IPS-18a (cell line): ENCODE results near the gene MYRF.

ENCODE experiments used
- H3K27ac ChIP-seq: one replicate; pipeline ENCODE4 v1.5.1; 2013; ENCODE audit warnings: low read length
- H3K27me3 ChIP-seq: one replicate; pipeline ENCODE4 v1.6.1; 2013; ENCODE audit warnings: mild to moderate bottlenecking, low read length; ENCODE audit not compliant: control insufficient read depth, insufficient read depth
- H3K36me3 ChIP-seq: one replicate; pipeline ENCODE4 v1.6.1; 2013; ENCODE audit warnings: low read depth, low read length; ENCODE audit not compliant: control insufficient read depth
- H3K4me1 ChIP-seq: one replicate; pipeline ENCODE4 v1.6.1; 2013; ENCODE audit warnings: low read depth, low read length; ENCODE audit not compliant: control insufficient read depth
- H3K4me3 ChIP-seq: one replicate; pipeline ENCODE4 v1.5.1; 2013; ENCODE audit warnings: low read length
- H3K9ac ChIP-seq: one replicate; pipeline ENCODE4 v1.6.1; 2013; ENCODE audit warnings: mild to moderate bottlenecking, low read length, moderate library complexity
- H3K9me3 ChIP-seq: one replicate; pipeline ENCODE4 v1.6.1; 2013; ENCODE audit warnings: low read depth, low read length; ENCODE audit not compliant: control insufficient read depth

Gene MYRF

DNA sequence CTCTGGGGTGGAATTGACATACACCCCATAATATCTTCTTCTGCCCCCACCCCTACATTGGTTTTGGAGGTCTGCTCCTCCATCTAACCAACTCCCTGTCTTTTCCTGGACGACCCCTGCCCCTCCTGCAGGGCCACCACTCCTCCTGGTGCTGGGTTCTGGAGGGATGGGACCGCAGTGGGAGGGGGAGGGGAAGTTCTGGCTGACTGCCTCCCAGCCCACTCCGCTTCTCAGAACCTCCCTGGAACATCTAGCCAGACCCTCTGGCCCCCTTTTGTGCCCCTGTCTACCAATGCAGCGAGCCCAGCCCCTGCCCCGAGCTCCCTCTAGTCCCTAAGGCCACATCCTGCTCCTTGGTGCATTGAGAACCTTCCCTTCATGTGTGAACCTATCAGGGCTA is 1.2 kb downstream of the MYRF start:
- no peak overlapping the region for H3K9ac ChIP-seq
- H3K27ac ChIP-seq, result no peak overlapping the region
- no peaks in the 10 kb centered on the region for H3K9me3 ChIP-seq
- H3K4me3 ChIP-seq, result no peak overlapping the region
- peaks cover 38% of the 10 kb centered on the region for H3K27me3 ChIP-seq
- no peaks in the 10 kb centered on the region for H3K36me3 ChIP-seq
- H3K4me1 ChIP-seq, result peaks cover 25% of the 10 kb centered on the region

DNA sequence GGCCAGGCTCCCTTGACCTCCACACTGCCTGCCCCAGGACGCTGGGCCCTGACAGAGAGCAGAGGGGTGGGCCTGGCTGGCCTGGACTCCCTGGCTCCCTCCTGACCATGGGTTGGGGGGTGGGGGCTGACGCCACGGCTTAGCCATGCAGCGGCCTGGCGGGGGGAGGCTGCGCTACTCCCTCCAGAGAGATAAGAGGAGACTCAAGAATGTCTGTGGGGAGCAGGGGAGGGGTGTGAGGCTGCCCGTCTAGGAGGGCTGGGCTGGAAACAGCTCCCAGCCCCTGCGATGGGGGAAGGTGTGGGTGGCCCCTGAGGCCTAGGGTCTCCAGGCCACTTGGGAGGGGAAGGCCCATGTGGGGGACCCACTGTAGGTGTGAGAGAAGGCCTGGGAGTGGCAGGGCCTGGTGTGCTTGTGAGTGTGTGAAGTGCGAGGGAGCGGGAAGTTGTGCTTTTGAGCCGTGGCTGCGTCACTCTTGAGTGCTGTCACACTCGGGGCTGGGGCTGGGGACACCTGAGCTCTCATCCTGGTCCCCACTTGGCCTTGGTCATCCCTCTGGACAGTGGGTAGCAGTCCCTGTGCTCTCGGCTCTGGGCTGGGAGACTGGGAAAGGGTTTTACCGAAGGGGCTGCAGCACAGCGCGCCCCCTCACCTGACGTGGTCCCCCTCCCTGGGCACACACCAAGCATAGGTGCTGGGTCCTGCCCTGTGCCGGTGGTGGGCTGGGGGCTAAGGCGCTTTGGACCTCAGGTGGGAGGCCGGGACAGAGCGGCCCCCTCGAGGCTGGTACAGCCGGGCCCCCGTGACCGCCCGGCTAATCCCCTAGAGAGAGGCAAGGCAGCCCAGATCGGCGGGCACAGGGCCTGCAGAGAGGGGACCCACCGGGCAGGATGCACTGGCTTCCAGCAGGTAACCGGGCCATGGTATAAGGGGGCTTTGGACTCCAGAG is 2.4 kb downstream of the MYRF start:
- no peaks in the 10 kb centered on the region for H3K9me3 ChIP-seq
- no peak overlapping the region for H3K9ac ChIP-seq
- H3K27ac ChIP-seq, result no peak overlapping the region
- peaks cover 31% of the 10 kb centered on the region for H3K27me3 ChIP-seq
- peaks cover 18% of the 10 kb centered on the region for H3K4me1 ChIP-seq
- no peaks in the 10 kb centered on the region for H3K36me3 ChIP-seq
- no peak overlapping the region for H3K4me3 ChIP-seq

DNA sequence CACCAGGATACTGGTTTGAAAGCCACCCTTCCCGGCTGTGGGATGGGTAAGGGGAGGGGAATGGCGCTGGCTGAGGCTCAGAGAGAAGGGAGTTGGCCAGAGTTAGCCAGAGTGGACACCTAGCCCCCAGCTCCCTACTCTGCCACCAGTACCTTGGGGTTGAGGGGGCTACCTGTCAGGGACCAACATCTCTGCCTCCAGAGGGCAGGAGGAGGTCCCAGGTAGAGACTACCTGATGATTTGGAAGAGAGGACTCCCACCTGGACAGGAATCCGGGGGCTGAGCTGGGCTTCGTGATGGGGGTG is 3.7 kb downstream of the MYRF start:
- H3K4me3 ChIP-seq, result no peak overlapping the region
- H3K4me1 ChIP-seq, result peaks cover 12% of the 10 kb centered on the region
- H3K9me3 ChIP-seq, result no peaks in the 10 kb centered on the region
- no peak overlapping the region for H3K9ac ChIP-seq
- H3K27ac ChIP-seq, result no peak overlapping the region
- H3K27me3 ChIP-seq, result peaks cover 26% of the 10 kb centered on the region
- H3K36me3 ChIP-seq, result no peaks in the 10 kb centered on the region

DNA sequence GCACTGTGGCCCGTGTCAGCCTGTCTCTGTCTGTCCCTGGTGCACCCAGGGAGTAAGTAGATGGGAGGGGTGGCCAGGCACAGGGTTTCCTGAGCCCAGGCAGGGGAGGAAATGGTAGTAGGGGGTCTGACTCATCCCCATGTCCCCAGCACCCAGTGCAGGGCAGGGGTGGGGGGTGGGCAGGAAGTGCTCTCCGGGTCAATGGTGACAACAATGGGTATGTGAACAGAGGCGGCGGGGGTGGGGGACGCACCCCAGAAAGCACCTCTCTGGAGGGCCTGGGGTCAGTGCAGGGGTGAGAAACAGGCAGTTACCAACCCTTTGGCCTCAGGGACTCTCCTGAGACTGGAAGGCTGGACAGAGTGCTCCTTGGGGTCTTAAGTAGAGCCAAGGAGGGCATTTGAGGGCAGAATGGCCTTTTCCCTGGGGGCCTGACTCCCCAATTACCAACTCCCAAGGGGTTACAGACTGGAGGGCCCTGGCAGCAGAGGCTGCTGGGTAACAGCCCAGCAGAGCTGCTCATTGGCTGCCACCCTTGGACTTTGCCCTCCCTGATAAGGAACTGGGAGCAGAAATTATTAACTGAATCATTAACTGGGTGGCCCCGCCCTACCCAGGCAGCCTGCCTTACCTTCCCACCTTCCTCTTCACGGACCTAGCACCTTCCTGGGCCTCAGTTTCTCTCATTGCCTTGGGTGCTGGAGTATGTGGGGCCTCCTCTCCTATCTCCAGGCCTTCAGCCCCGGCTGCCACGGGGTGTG is 4.2 kb downstream of the MYRF start:
- Histone ChIP-seq H3K9me3 (no peaks in the 10 kb centered on the region), H3K4me1 (peaks cover 13% of the 10 kb centered on the region), H3K9ac (no peak overlapping the region), H3K27ac (no peak overlapping the region), H3K4me3 (no peak overlapping the region), H3K27me3 (peaks cover 21% of the 10 kb centered on the region), H3K36me3 (no peaks in the 10 kb centered on the region)

DNA sequence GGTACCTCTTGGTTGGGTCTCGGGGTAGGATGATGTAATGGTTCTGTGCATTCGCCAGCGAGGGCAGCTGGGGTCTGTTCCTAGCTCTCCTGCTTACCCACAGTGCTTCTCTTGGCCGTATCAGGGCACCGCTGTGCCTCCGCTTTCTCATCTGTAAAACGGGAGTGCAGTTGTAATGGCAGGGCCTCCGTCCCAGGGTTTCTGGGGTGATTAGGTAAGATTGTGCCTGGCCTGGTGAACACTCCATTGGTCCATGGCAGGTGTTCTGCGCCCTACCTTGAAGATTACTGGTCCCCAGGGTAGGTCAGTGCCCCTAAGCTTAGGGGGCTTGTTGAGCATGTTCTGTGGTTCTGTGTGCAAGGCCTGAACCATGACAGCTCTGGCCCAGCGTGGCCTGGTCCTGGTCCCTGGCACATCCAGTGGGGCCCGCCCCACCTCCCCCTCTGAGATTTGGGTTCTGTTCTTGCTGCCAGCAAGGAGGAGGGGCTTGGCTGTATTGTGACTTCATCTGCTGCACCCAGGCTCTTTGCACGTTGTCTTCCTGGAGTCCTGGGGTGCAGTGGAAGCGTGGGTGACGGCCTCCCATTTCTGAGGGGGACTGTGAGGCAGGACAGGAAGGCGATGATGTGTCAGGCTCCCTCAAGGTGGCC is 4.9 kb downstream of the MYRF start:
- Histone ChIP-seq H3K4me1 (peaks cover 14% of the 10 kb centered on the region), H3K9ac (no peak overlapping the region), H3K4me3 (no peak overlapping the region), H3K9me3 (no peaks in the 10 kb centered on the region), H3K36me3 (no peaks in the 10 kb centered on the region), H3K27ac (no peak overlapping the region), H3K27me3 (peaks cover 16% of the 10 kb centered on the region)

DNA sequence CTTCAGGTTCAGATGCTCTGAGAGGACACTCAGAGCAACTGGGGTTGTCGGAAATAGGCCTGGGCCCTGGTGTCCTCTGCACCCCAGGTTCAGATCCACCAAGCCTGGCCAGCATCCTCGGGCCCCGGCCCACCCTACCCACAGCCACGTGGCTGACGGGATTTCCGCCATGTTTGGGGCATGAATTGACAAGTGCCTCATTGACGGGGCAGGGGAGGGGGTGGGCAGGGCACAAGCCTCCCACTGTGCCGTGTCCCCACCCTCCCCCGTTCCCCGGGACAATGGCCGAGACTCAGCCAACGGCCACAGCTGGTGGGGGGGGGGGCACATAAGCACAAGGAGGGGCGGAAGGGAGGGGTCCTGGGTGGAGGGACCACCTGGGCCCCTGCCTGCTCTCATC is 8.5 kb downstream of the MYRF start:
- no peaks in the 10 kb centered on the region for H3K9me3 ChIP-seq
- no peak overlapping the region for H3K4me3 ChIP-seq
- H3K27ac ChIP-seq, result no peak overlapping the region
- no peaks in the 10 kb centered on the region for H3K36me3 ChIP-seq
- H3K4me1 ChIP-seq, result peaks cover 11% of the 10 kb centered on the region
- no peak overlapping the region for H3K9ac ChIP-seq
- H3K27me3 ChIP-seq, result no peaks in the 10 kb centered on the region

DNA sequence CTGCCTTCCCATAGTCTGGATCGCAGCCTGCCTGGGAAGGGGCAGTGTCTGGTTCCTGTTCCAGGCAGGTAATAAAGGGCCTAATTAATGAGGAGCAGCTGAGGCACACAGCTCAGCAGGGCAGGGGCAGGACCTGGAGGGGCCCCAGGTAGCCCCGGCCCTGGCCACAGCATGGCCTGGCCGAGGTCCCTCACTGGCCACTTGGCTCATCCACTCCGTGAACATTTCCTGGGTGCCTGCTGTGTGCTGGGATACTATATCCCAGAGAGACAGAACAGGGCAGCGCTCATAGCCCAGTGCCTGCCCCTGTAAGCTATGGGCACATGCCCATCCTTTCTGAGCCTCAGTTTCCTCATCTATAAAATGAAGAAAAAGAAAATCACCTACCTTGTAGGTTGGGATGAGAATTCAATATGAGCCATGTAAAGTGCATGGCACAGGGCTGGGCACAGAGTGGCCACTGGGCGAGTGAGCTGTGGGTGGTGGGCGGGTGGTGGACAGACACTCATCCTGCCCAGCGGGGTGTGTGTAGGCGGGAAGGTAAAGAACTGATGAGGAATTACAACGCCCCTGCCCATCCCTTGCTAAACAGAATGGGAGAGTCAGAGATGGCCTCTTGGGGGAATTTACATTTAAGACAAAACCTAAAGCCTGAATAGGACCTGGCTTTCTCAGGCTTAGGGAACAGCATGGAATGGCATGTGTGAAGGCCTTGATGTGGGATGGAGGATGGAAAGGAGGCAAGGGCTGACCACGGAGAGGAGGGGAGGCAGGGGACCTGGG is 9.2 kb downstream of the MYRF start:
- Histone ChIP-seq H3K4me3 (no peak overlapping the region), H3K9me3 (no peaks in the 10 kb centered on the region), H3K36me3 (no peaks in the 10 kb centered on the region), H3K9ac (no peak overlapping the region), H3K27ac (no peak overlapping the region), H3K4me1 (peaks cover 4% of the 10 kb centered on the region), H3K27me3 (no peaks in the 10 kb centered on the region)

DNA sequence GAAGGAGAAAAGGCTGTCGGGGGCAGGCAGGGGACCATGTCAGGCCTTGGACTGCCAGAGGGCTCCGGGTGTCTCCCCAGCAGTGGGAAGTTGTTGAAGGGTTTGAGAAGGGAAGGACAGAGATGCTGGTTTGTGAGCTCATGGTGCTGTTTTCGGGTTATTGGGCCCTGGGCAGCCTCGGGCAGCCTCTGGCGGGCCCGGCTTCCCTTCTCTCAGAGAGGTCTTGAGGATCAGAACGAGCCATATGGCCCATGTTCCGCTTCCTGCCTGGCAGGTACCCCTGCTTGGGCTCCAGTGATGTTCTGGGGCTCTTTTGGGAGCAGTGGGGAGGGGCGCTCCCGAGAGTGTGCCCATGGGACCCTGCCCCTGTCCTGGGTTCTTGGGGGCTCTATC is 9.8 kb downstream of the MYRF start:
- Histone ChIP-seq H3K9me3 (no peaks in the 10 kb centered on the region), H3K36me3 (no peaks in the 10 kb centered on the region), H3K4me3 (no peak overlapping the region), H3K9ac (no peak overlapping the region), H3K27me3 (no peaks in the 10 kb centered on the region), H3K4me1 (peaks cover 3% of the 10 kb centered on the region), H3K27ac (no peak overlapping the region)

DNA sequence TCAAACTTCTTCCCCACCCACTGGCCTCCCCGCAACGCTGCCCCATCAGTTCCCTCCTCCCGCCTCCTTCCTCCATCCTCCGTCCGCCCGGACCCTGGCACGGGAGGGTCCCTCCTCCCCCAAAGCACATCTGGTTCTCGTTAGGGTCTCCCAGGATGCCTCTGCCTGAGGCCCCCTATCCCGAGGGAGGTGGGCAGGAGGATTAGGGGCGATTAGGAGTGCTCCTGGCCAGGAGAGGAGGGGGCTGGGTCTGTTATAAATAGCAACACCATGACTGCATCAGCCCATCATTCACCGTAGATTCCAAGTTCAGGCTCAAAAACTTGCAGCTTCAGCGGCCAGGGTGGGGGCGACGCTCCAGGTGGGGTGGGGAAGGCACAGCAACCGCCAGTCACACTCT is 10.4 kb downstream of the MYRF start:
- no peaks in the 10 kb centered on the region for H3K27me3 ChIP-seq
- H3K9me3 ChIP-seq, result no peaks in the 10 kb centered on the region
- H3K27ac ChIP-seq, result no peak overlapping the region
- H3K36me3 ChIP-seq, result no peaks in the 10 kb centered on the region
- no peak overlapping the region for H3K9ac ChIP-seq
- peaks cover 3% of the 10 kb centered on the region for H3K4me1 ChIP-seq
- H3K4me3 ChIP-seq, result no peak overlapping the region

DNA sequence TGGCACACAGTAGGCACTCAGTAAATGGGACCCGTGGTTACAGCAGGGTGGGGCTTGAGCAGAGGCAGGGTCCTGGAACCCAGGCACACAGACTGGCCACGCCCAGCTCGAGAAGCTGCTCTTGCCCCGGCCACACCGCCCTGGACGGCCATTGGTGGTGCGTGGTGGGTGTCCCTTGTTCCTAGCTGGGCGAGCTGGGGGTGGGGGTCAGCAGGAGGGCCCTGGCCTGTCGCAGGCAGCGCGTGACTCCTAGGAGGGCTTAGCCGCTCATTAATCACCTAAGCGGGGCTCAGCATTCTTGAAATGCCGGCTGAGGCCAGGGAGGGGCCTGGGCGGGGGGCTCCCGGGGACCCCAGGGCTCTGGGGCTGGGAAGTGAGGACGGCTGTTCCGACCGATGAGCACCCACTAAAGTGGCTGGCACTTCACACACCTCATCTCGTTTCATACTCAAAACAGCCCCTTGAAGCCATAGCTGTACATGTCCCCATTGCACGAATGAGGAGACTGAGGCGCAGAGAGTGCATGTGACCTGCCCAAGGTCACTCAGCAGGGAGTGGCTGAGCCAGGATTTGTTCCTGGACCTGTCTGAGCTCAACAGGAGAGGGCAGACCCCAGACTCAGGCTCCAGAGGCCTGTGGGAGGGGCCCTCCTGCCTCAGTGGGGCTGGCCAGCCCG is 11.6 kb downstream of the MYRF start:
- H3K4me3 ChIP-seq, result no peak overlapping the region

More for the DNA sequence above, 11.6 kb downstream of the MYRF start:
- no peak overlapping the region for H3K27ac ChIP-seq
- no peak overlapping the region for H3K9ac ChIP-seq
- no peaks in the 10 kb centered on the region for H3K36me3 ChIP-seq
- no peaks in the 10 kb centered on the region for H3K27me3 ChIP-seq
- peaks cover 3% of the 10 kb centered on the region for H3K4me1 ChIP-seq
- no peaks in the 10 kb centered on the region for H3K9me3 ChIP-seq
